Stimulated activated CD8-positive, alpha-beta memory T cell treated with anti-CD3 and anti-CD28 coated beads, Interleukin-15, amount 100 ng/mL, for 1 hour (primary cell): ENCODE data around the gene LYPD6B.

Experiments used
- DNase-seq: peaks from one replicate; pipeline ENCODE4 v3.0.0-alpha.2; 2020; ENCODE audit warnings: low read depth

The LYPD6B gene

GRCh38 chr2:149076863-149077412, 38.4 kb downstream of the LYPD6B start:
- DNase-seq = no peak

GRCh38 chr2:149077861-149078260, 39.4 kb downstream of the LYPD6B start:
- no peak for DNase-seq

- DNase-seq = no peak
These were observed 41.6 kb downstream of the LYPD6B start for GRCh38 chr2:149080099-149080498.

GRCh38 chr2:149080971-149081370, 42.5 kb downstream of the LYPD6B start:
- DNase-seq = no peak

GRCh38 chr2:149082079-149082478, 43.6 kb downstream of the LYPD6B start:
- no peak for DNase-seq

- no peak for DNase-seq
These were observed 44.2 kb downstream of the LYPD6B start for GRCh38 chr2:149082735-149083134.

GRCh38 chr2:149084924-149085795, 46.7 kb downstream of the LYPD6B start:
- DNase-seq = no peak

- DNase-seq = no peak
These were observed 49.3 kb downstream of the LYPD6B start for GRCh38 chr2:149087751-149088150.

- no peak for DNase-seq
These were observed 50.6 kb downstream of the LYPD6B start for GRCh38 chr2:149089068-149089467.

- DNase-seq = no peak
These were observed 52.2 kb downstream of the LYPD6B start for GRCh38 chr2:149090706-149091105.

- no peak for DNase-seq
These were observed 55.1 kb downstream of the LYPD6B start for GRCh38 chr2:149093579-149093978.

- DNase-seq = no peak
These were observed 55.9 kb downstream of the LYPD6B start for GRCh38 chr2:149094217-149095015.

GRCh38 chr2:149098701-149099100, 60.2 kb downstream of the LYPD6B start:
- no peak for DNase-seq

- no peak for DNase-seq
These were observed 60.8 kb downstream of the LYPD6B start for GRCh38 chr2:149099298-149099697.

- no peak for DNase-seq
These were observed 62.5 kb downstream of the LYPD6B start for GRCh38 chr2:149100739-149101699.

GRCh38 chr2:149101818-149102217, 63.3 kb downstream of the LYPD6B start:
- no peak for DNase-seq

- DNase-seq = no peak
These were observed 64.7 kb downstream of the LYPD6B start for GRCh38 chr2:149103081-149103620.

- no peak for DNase-seq
These were observed 65.7 kb downstream of the LYPD6B start for GRCh38 chr2:149104221-149104620.

GRCh38 chr2:149112068-149112467, 73.6 kb downstream of the LYPD6B start:
- no peak for DNase-seq

GRCh38 chr2:149112713-149113112, 74.2 kb downstream of the LYPD6B start:
- no peak for DNase-seq

GRCh38 chr2:149115781-149116180, 77.3 kb downstream of the LYPD6B start:
- no peak for DNase-seq
